IPS-18a (cell line): Measurements from ENCODE around the gene AIMP1.
"Not testable (repeated sequence)": the region's sequence is repeated elsewhere in the genome, so short reads cannot be mapped to it uniquely, and the experiment has no call there.

Source experiments
- H3K27ac ChIP-seq: one replicate; pipeline ENCODE4 v1.5.1; 2013; ENCODE audit warnings: low read length
- H3K27me3 ChIP-seq: one replicate; pipeline ENCODE4 v1.6.1; 2013; ENCODE audit warnings: mild to moderate bottlenecking, low read length; ENCODE audit not compliant: control insufficient read depth, insufficient read depth
- H3K36me3 ChIP-seq: one replicate; pipeline ENCODE4 v1.6.1; 2013; ENCODE audit warnings: low read depth, low read length; ENCODE audit not compliant: control insufficient read depth
- H3K4me1 ChIP-seq: one replicate; pipeline ENCODE4 v1.6.1; 2013; ENCODE audit warnings: low read depth, low read length; ENCODE audit not compliant: control insufficient read depth
- H3K4me3 ChIP-seq: one replicate; pipeline ENCODE4 v1.5.1; 2013; ENCODE audit warnings: low read length
- H3K9ac ChIP-seq: one replicate; pipeline ENCODE4 v1.6.1; 2013; ENCODE audit warnings: mild to moderate bottlenecking, low read length, moderate library complexity
- H3K9me3 ChIP-seq: one replicate; pipeline ENCODE4 v1.6.1; 2013; ENCODE audit warnings: low read depth, low read length; ENCODE audit not compliant: control insufficient read depth

Gene AIMP1

DNA sequence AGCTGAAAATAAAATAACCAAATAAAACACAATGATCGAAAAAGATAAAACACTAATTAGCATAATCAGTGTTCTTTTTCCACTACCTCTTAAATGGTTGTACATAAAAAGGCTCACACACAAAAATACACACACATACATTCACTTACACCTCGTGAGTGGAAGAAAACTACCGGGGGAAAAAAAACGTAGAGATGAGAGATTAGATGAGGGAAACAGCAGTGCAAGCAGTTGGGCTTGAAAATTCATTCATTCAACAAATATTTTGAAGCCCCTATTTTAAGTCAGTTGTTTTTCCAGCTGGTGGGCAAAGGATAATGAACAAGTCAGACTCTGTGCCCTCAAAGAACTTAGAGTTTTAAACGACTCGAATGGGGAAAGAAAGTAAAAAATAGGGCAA lies 1.4 kb upstream of the AIMP1 start:
- H3K4me1 ChIP-seq, result peaks cover 9% of the 10 kb centered on the region
- peak overlapping the region; percentile 85 for H3K4me3 ChIP-seq
- H3K27ac ChIP-seq, result no peak overlapping the region
- peak overlapping the region; percentile 98 for H3K9ac ChIP-seq
- no peaks in the 10 kb centered on the region for H3K36me3 ChIP-seq
- no peaks in the 10 kb centered on the region for H3K9me3 ChIP-seq
- H3K27me3 ChIP-seq, result no peaks in the 10 kb centered on the region

DNA sequence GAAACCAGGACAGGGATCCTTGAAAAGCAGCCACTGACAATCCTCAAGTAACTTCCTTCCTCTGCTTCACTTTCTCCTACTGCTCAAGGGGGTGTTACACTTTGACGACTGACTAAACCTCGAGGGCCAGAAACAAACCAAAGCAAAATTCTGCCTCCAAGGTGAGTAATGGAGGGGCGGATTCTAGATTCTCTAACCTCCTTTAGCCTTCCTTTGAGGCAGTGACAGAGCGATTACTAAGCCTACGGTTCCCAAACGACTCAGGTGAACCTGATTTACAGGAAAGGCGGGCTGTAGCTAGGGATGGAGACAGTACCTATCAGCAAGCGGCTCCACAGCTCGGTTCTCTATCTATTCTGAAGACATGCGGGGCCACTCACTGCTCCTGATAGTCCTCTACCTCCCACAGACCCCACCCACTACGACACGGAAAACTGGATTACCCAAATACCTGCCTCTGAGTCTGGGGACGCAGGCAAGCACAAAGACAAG lies 828 bp upstream of the AIMP1 start:
- peaks cover 9% of the 10 kb centered on the region for H3K4me1 ChIP-seq
- H3K9ac ChIP-seq, result peak overlapping the region; percentile 98
- no peaks in the 10 kb centered on the region for H3K27me3 ChIP-seq
- peak overlapping the region; percentile 99 for H3K27ac ChIP-seq
- H3K4me3 ChIP-seq, result peak overlapping the region; percentile 85
- no peaks in the 10 kb centered on the region for H3K9me3 ChIP-seq
- no peaks in the 10 kb centered on the region for H3K36me3 ChIP-seq

- Histone ChIP-seq H3K36me3 (no peaks in the 10 kb centered on the region), H3K9ac (peak overlapping the region; percentile 98), H3K4me1 (peaks cover 9% of the 10 kb centered on the region), H3K9me3 (no peaks in the 10 kb centered on the region), H3K27ac (peak overlapping the region; percentile 99), H3K4me3 (peak overlapping the region; percentile 85), H3K27me3 (no peaks in the 10 kb centered on the region)
Observed at GRCh38 chr4:106316773-106317409, 541 bp downstream of the AIMP1 start.

DNA sequence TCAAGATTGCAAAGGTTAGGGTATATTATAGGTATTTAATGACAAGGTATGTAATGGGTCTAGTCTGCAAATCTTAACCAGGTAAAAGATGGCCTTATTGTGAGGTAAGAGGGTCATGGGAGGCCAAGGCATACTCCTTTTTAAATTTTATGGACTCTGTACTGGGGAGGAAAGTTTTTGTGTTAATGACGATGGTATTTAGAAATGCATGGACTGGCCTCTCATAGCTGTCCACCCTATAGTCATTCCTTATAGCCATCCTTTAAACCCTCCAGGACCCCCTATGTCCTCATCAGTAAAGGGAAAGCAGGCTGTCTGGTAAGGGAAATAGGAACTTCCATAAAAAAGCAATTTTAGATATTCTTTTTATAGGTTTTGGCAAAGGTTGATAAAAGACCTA lies 1.5 kb downstream of the AIMP1 start:
- Histone ChIP-seq H3K4me1 (peaks cover 9% of the 10 kb centered on the region), H3K36me3 (no peaks in the 10 kb centered on the region), H3K9me3 (no peaks in the 10 kb centered on the region), H3K27me3 (no peaks in the 10 kb centered on the region), H3K4me3 (no peak overlapping the region), H3K27ac (no peak overlapping the region), H3K9ac (no peak overlapping the region)

DNA sequence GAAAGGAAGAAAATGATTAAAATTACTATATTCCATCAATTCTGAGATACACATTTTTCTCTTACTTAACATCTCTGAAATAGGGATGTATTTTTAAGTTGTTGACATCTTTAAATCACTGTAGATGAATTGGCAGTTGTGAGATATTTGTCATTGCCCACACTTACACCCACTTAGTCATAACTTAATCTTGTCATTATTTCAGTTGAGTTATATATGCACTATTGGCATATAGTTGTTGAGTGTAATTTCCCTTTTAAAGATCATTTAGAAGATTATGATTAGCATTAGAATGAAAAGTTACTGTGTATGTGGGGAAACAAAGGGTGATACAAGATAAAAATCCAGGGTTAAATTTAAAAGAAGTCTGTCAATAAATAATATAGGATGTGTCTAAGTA lies 2.2 kb downstream of the AIMP1 start:
- Histone ChIP-seq H3K27me3 (no peaks in the 10 kb centered on the region), H3K4me3 (no peak overlapping the region), H3K9ac (no peak overlapping the region), H3K36me3 (no peaks in the 10 kb centered on the region), H3K9me3 (no peaks in the 10 kb centered on the region), H3K4me1 (peaks cover 9% of the 10 kb centered on the region), H3K27ac (no peak overlapping the region)

- peaks cover 6% of the 10 kb centered on the region for H3K4me1 ChIP-seq
- no peaks in the 10 kb centered on the region for H3K36me3 ChIP-seq
- no peak overlapping the region for H3K9ac ChIP-seq
- no peaks in the 10 kb centered on the region for H3K9me3 ChIP-seq
- no peak overlapping the region for H3K4me3 ChIP-seq
- no peak overlapping the region for H3K27ac ChIP-seq
- no peaks in the 10 kb centered on the region for H3K27me3 ChIP-seq
Observed at GRCh38 chr4:106320235-106320634, 3.9 kb downstream of the AIMP1 start.

- not testable (repeated sequence) for H3K4me1 ChIP-seq, H3K9me3 ChIP-seq, H3K27ac ChIP-seq, H3K27me3 ChIP-seq, H3K4me3 ChIP-seq, H3K9ac ChIP-seq, H3K36me3 ChIP-seq
Observed at GRCh38 chr4:106321168-106321567, 4.8 kb downstream of the AIMP1 start.

GRCh38 chr4:106321814-106322213 lies 5.5 kb downstream of the AIMP1 start:
- not testable (repeated sequence) for H3K27ac ChIP-seq, H3K9me3 ChIP-seq, H3K27me3 ChIP-seq, H3K36me3 ChIP-seq, H3K4me1 ChIP-seq, H3K4me3 ChIP-seq, H3K9ac ChIP-seq

- Histone ChIP-seq H3K27ac (no peak overlapping the region), H3K4me3 (no peak overlapping the region), H3K4me1 (no peaks in the 10 kb centered on the region), H3K9me3 (no peaks in the 10 kb centered on the region), H3K9ac (no peak overlapping the region), H3K27me3 (no peaks in the 10 kb centered on the region), H3K36me3 (peaks cover 14% of the 10 kb centered on the region)
Observed at GRCh38 chr4:106323119-106323518, 6.8 kb downstream of the AIMP1 start.

DNA sequence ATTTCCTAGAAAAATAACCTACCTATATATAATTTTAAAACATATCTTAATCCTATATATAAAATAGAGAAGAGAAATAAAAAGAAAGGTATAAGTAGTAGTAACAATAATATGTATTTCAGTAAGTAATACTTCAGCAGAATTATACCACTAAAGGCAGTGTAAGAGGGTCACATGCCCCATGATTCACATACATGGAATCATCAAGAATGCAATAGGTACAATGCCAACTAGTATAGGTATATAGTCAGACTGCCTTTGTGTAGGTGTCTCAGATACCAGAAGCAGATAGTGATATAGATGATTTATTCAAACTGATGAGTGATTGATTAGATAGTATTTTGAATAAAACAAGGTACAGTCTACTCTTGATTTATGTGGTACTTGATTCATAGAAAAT lies 9.4 kb downstream of the AIMP1 start:
- Histone ChIP-seq H3K4me1 (no peaks in the 10 kb centered on the region), H3K4me3 (no peak overlapping the region), H3K36me3 (peaks cover 24% of the 10 kb centered on the region), H3K9ac (no peak overlapping the region), H3K27me3 (no peaks in the 10 kb centered on the region), H3K9me3 (no peaks in the 10 kb centered on the region), H3K27ac (no peak overlapping the region)

DNA sequence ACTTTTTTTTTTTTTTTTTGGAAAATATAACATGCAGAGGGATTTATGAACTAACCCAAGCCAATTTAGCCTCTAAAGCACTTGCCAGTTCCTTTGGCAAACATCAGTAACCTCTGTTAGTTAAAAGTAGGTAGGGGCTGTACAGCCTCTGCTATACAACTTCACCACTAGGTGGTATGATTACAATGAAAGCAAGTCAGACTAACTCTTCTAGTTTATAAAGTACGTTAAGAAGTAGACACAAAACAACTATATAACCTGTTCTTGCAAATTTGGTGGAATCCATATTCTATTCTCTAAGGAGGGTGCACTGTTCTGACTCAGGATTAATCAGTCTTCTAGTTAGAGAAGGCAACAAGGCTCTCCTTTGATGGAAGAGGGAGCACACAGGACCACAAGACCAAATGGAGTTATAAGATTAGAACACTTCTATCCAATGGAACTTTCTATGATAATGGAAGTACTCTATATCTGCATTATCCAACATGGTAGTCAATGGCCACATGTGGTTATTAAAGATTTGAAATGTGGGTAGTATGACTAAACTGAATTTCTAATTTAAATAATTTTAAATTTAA lies 12.8 kb downstream of the AIMP1 start:
- Histone ChIP-seq H3K9me3 (no peaks in the 10 kb centered on the region), H3K36me3 (peaks cover 35% of the 10 kb centered on the region), H3K4me1 (no peaks in the 10 kb centered on the region), H3K4me3 (no peak overlapping the region), H3K27me3 (no peaks in the 10 kb centered on the region), H3K27ac (no peak overlapping the region), H3K9ac (no peak overlapping the region)

GRCh38 chr4:106333186-106333585 lies 16.8 kb downstream of the AIMP1 start:
- Histone ChIP-seq H3K4me3 (no peak overlapping the region), H3K36me3 (peaks cover 29% of the 10 kb centered on the region), H3K4me1 (no peaks in the 10 kb centered on the region), H3K9me3 (no peaks in the 10 kb centered on the region), H3K27me3 (no peaks in the 10 kb centered on the region), H3K9ac (no peak overlapping the region), H3K27ac (no peak overlapping the region)
